HL-60 (cell line): ENCODE data around the gene TDRD10.

Experiments used
- DNase-seq, 2 experiments: peaks; one replicate each; pipeline ENCODE4 v3.0.0-alpha.2; 2010 to 2020; ENCODE audit warnings: low read depth in 1 of 2, low spot score in 1 of 2
- H3K27ac ChIP-seq: fragments of 250-450 bp; sonication (Bioruptor Pico); replicated peaks from 2 replicates; pipeline ENCODE4 v1.5.1; 2020; ENCODE audit warnings: mild to moderate bottlenecking, moderate library complexity
- H3K27me3 ChIP-seq: fragments of 250-450 bp; sonication (Bioruptor Pico); 2 replicates; pipeline ENCODE4 v1.5.1; 2021; ENCODE audit warnings: mild to moderate bottlenecking, moderate library complexity; ENCODE audit not compliant: insufficient read depth, poor library complexity, severe bottlenecking
- H3K4me3 ChIP-seq: replicated peaks from 2 replicates; pipeline ENCODE4 v1.5.1; 2011; ENCODE audit warnings: mild to moderate bottlenecking, control low read depth, low read length; ENCODE audit not compliant: insufficient read depth
- CTCF ChIP-seq: IDR thresholded peaks from one replicate; pipeline ENCODE4 v1.5.1; 2011; ENCODE audit warnings: low read length, control low read depth, inconsistent platforms; ENCODE audit not compliant: insufficient read depth
- GABPA ChIP-seq: IDR thresholded peaks from 2 replicates; pipeline ENCODE4 v1.6.1; 2012; ENCODE audit warnings: low read depth
- POLR2AphosphoS5 ChIP-seq: IDR thresholded peaks from 2 replicates; pipeline ENCODE4 v1.6.1; 2012; ENCODE audit warnings: low read depth
- SPI1 ChIP-seq: IDR thresholded peaks from 2 replicates; pipeline ENCODE4 v1.6.1; 2012; ENCODE audit warnings: low read depth, mild to moderate bottlenecking, borderline replicate concordance
- TF ChIP-seq, protein P1 (sequence below): IDR thresholded peaks from 2 replicates; pipeline ENCODE4 v1.6.1; 2012; ENCODE audit warnings: low read depth; ENCODE audit not compliant: insufficient replicate concordance

Gene TDRD10

DNA sequence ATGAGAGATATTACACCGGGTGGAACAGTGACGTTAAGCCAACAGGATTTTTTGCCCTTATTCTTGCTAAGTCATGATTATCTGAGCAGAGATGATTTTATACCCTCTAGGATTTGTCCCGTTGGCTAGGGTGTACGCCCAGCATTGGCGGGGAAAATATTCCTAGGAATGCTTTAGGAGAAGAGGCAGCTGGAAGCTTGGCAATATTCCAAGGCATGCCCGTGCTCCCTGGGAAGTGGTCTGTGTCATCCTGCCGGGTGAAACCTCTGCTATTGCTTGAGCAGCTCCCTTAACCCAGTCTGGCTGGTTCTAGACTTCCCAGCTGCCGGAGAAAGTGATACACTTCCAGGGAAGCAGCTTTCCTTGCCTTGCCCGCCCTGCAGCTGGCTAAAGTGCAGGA is 81.8 kb downstream of the TDRD10 start:
- TF ChIP-seq GABPA (no peak), POLR2AphosphoS5 (no peak), SPI1 (no peak), CTCF (no peak)
- TF ChIP-seq, protein P1, sequence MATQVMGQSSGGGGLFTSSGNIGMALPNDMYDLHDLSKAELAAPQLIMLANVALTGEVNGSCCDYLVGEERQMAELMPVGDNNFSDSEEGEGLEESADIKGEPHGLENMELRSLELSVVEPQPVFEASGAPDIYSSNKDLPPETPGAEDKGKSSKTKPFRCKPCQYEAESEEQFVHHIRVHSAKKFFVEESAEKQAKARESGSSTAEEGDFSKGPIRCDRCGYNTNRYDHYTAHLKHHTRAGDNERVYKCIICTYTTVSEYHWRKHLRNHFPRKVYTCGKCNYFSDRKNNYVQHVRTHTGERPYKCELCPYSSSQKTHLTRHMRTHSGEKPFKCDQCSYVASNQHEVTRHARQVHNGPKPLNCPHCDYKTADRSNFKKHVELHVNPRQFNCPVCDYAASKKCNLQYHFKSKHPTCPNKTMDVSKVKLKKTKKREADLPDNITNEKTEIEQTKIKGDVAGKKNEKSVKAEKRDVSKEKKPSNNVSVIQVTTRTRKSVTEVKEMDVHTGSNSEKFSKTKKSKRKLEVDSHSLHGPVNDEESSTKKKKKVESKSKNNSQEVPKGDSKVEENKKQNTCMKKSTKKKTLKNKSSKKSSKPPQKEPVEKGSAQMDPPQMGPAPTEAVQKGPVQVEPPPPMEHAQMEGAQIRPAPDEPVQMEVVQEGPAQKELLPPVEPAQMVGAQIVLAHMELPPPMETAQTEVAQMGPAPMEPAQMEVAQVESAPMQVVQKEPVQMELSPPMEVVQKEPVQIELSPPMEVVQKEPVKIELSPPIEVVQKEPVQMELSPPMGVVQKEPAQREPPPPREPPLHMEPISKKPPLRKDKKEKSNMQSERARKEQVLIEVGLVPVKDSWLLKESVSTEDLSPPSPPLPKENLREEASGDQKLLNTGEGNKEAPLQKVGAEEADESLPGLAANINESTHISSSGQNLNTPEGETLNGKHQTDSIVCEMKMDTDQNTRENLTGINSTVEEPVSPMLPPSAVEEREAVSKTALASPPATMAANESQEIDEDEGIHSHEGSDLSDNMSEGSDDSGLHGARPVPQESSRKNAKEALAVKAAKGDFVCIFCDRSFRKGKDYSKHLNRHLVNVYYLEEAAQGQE, result no peak
- no peak for DNase-seq
- no peaks in the 10 kb centered on the region for H3K27me3 ChIP-seq
- H3K27ac ChIP-seq, result no peak overlapping the region
- H3K4me3 ChIP-seq, result no peak overlapping the region

GRCh38 chr1:154584267-154584994 is 82.4 kb downstream of the TDRD10 start:
- TF ChIP-seq POLR2AphosphoS5 (no peak), GABPA (no peak), CTCF (no peak), SPI1 (no peak)
- TF ChIP-seq, protein P1, result no peak
- Histone ChIP-seq H3K27me3 (no peaks in the 10 kb centered on the region), H3K4me3 (no peak overlapping the region), H3K27ac (no peak overlapping the region)
- no peak for DNase-seq

DNA sequence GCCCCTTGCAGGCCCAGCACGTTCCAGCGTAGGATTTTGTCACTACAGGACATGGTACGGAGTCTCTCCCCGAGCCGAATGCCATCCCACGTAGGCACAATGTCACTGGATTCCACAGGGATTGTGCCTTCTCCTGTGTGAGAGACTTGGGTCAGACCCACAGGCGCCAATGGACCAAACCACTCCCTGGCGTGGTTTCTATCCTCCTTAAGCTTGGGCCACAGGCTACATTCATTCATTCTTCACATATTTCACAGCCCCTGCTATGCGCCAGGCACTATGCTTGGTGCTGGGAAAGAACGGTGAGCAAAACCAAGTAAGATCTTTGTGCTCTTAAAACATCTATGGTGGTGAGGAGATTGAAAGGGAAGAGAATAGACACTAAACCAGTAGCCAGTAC is 84.2 kb downstream of the TDRD10 start:
- no peak overlapping the region for H3K4me3 ChIP-seq
- H3K27ac ChIP-seq, result no peak overlapping the region
- H3K27me3 ChIP-seq, result no peaks in the 10 kb centered on the region
- TF ChIP-seq, protein P1, result no peak
- TF ChIP-seq POLR2AphosphoS5 (no peak), SPI1 (no peak)
- no peak for DNase-seq
